Cardiac fibroblast (primary cell): Measurements from ENCODE around the gene SHOC2.

Source experiments
- DNase-seq, 2 donors: peaks; one replicate each; pipeline versions ENCODE4 v3.0.0 to v3.0.0-alpha.2; 2010; ENCODE audit warnings: low read depth in 2 of 2
- H3K4me3 ChIP-seq, 2 donors: replicated peaks in 1 of 2; 1 replicate in 1 of 2; 2 replicates in 1 of 2; pipeline ENCODE4 v1.5.1; 2011; ENCODE audit warnings: low read depth in 2 of 2, low read length in 2 of 2, mild to moderate bottlenecking in 2 of 2, moderate library complexity in 1 of 2
- TF ChIP-seq, protein P1 (sequence below): IDR thresholded peaks from one replicate; pipeline ENCODE4 v1.5.1; 2011; ENCODE audit warnings: low read depth, mild to moderate bottlenecking, low read length, inconsistent platforms

Gene SHOC2

GRCh38 chr10:110967645-110968044 is 48.2 kb downstream of the SHOC2 start:
- no peak for DNase-seq
- TF ChIP-seq, protein P1, sequence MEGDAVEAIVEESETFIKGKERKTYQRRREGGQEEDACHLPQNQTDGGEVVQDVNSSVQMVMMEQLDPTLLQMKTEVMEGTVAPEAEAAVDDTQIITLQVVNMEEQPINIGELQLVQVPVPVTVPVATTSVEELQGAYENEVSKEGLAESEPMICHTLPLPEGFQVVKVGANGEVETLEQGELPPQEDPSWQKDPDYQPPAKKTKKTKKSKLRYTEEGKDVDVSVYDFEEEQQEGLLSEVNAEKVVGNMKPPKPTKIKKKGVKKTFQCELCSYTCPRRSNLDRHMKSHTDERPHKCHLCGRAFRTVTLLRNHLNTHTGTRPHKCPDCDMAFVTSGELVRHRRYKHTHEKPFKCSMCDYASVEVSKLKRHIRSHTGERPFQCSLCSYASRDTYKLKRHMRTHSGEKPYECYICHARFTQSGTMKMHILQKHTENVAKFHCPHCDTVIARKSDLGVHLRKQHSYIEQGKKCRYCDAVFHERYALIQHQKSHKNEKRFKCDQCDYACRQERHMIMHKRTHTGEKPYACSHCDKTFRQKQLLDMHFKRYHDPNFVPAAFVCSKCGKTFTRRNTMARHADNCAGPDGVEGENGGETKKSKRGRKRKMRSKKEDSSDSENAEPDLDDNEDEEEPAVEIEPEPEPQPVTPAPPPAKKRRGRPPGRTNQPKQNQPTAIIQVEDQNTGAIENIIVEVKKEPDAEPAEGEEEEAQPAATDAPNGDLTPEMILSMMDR: no peak
- no peak overlapping the region for H3K4me3 ChIP-seq

DNA sequence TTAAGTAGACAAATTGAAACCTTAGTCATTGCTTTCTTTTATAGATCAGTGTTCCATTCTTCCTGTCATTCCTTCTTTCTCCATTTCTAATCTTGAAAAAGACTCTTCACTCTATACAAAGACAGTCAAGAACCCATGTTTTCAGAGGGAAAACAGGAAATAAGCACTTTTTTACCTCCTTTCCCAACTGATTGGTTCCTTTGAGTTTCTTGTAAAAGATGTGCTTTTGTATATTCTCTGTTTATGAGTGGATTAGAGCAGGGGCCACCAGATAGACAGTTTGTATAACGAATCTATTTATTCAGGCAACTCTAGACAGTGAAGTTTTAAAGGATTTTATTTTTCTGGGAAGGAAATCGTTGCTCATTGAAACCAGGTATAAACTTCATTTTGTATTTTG is 49.8 kb downstream of the SHOC2 start:
- DNase-seq: no peak
- TF ChIP-seq, protein P1: no peak
- H3K4me3 ChIP-seq: no peak overlapping the region

- DNase-seq: no peak
- TF ChIP-seq, protein P1: no peak
- no peak overlapping the region for H3K4me3 ChIP-seq
Observed at GRCh38 chr10:110971638-110972037, 52.2 kb downstream of the SHOC2 start.

DNA sequence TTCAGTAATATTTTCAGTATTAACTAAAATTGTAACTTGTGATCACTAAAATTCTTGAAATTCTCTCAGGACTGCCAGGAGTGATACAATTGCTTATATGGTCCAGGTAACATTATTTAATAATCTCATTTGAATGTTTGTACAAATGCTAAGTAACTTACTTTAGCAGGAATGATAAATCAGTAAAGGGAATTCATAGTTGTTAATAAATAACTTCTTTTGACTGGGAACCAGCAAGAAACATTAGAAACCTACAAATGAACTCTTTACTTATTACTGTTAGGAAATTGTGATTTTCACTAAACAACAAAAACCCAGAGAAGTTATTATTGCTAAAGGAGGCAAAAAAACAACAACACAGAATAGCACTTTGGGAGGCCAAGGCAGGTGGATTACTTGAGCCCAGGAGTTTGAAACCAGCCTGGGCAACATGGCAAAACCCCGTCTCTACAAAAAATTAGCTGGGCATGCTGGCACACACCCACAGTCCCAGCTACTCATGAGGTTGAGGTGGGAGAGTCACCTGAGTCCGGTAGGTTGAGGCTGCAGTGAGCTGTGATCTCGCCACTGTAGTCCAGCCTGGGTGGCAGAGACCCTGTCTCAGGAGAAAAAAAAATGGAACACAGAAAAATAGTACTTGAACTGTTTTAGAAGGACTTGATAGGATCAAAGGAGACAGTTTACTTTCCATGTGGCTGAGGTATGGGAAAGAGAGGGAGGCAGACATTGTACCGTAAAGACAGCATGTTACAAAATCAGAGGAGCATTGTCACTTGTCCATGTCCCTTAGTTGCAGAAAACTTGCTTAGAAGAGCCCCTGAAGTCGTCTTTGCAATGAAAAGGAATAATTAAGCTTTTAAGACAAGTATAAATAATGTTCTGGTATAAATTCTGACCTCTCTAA is 53.1 kb downstream of the SHOC2 start:
- TF ChIP-seq, protein P1: no peak
- no peak for DNase-seq
- H3K4me3 ChIP-seq: no peak overlapping the region

DNA sequence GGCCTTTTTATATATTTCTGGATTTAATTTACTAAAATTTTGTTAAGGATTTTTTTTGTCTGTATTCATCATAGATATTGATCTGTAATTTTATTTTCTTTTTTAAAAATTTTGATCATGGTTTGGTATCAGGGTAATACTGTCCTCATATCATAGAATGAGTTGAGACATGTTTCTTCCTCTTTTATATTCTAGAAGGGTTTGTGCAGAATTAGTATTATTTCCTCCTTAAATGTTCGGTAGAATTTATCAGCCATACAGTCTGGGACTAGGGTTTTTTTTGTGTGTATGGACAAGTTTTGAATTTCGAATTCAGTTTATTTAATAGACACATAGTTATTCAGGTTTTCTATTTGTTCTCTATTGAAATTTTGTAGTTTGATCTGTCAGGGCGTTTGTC is 54.0 kb downstream of the SHOC2 start:
- TF ChIP-seq, protein P1: no peak
- no peak for DNase-seq
- no peak overlapping the region for H3K4me3 ChIP-seq

DNA sequence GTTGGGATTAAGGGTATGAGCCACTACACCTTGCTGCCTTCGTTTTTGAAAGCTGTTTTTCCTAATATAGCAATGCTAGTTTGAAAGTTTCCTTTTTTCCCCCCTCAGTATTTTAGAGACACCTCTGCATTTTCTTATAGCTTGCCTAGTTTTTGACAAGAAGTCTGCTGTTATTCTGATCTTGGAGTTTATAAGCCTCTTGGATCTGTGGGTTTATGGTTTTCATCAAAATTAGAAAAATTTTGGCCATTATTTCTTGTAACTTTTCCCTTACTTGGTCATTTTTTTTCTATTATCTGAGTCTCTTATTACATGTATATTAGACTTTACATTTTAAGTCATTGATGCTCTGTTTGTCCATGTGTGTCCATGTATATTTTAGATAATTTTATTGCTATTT is 57.2 kb downstream of the SHOC2 start:
- H3K4me3 ChIP-seq: no peak overlapping the region
- no peak for DNase-seq
- TF ChIP-seq, protein P1: no peak
